GM19025 (cell line): ENCODE measurements around the gene RAD54L2.
A peak's percentile ranks its signal among the peaks of the same experiment; 100 is the strongest.
"Not testable (repeated sequence)": the region's sequence is repeated elsewhere in the genome, so short reads cannot be mapped to it uniquely, and the experiment has no call there.

Experiments used
- ATAC-seq: cut with Tn5 transposase; IDR thresholded peaks from one replicate; pipeline ENCODE4 v1.9.1; 2021; ENCODE audit warnings: mild to moderate bottlenecking, low read depth, moderate library complexity; ENCODE audit not compliant: unreplicated experiment

The RAD54L2 gene, protein sequence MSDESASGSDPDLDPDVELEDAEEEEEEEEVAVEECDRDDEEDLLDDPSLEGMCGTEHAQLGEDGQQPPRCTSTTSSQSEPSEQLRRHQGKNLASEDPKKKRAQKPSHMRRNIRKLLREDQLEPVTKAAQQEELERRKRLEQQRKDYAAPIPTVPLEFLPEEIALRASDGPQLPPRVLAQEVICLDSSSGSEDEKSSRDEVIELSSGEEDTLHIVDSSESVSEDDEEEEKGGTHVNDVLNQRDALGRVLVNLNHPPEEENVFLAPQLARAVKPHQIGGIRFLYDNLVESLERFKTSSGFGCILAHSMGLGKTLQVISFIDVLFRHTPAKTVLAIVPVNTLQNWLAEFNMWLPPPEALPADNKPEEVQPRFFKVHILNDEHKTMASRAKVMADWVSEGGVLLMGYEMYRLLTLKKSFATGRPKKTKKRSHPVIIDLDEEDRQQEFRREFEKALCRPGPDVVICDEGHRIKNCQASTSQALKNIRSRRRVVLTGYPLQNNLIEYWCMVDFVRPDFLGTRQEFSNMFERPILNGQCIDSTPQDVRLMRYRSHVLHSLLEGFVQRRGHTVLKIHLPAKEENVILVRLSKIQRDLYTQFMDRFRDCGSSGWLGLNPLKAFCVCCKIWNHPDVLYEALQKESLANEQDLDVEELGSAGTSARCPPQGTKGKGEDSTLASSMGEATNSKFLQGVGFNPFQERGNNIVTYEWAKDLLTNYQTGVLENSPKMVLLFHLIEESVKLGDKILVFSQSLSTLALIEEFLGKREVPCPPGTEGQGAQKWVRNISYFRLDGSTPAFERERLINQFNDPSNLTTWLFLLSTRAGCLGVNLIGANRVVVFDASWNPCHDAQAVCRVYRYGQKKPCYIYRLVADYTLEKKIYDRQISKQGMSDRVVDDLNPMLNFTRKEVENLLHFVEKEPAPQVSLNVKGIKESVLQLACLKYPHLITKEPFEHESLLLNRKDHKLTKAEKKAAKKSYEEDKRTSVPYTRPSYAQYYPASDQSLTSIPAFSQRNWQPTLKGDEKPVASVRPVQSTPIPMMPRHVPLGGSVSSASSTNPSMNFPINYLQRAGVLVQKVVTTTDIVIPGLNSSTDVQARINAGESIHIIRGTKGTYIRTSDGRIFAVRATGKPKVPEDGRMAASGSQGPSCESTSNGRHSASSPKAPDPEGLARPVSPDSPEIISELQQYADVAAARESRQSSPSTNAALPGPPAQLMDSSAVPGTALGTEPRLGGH (N-terminal part only)

DNA sequence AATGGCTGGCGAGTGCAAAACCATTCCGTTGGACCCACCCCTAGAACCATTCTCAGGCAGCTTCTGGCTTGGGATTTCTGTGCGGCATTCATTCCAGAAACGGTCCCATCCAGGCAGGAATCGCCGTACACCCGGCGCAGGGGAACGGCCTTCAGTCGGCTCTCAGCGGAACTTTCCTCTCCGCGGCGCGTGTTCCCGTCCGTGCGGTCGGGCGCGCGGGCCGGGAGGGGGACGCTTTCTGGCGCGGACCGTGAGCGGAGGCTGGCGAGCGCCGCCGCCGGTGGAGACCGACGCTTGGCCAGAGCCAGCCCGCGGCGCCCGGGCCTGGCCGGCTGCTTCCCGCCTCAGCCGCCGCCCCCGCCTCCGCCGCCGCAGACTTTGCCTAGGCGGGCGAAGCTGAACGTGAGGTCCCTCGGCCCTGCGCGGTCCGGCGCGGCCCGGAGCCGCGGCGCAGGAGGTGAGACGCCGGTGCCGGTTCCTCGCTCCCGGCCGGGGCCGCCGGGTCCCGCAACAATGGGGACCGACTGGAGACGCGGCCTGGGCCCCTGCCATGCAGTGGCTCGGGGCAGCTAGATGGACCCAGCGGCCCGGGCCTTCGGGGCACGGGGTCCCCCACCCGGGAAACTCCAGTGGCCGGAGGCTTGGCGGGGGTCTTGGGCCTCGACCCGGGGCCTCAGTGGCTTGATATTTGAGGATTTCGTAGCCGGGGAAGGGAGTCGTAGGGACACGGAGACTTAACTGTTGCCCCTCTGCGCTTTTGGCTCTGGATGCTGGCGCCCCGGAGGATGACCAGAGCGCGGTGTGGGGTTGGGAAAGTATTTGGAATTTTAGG lies at the start of gene RAD54L2:
TSS of gene RAD54L2 (plus strand) at position 261 of the 832 bp plus-strand sequence. CDS start 51,702 bp downstream, outside the sequence.
- ATAC-seq, result peak; percentile 90

DNA sequence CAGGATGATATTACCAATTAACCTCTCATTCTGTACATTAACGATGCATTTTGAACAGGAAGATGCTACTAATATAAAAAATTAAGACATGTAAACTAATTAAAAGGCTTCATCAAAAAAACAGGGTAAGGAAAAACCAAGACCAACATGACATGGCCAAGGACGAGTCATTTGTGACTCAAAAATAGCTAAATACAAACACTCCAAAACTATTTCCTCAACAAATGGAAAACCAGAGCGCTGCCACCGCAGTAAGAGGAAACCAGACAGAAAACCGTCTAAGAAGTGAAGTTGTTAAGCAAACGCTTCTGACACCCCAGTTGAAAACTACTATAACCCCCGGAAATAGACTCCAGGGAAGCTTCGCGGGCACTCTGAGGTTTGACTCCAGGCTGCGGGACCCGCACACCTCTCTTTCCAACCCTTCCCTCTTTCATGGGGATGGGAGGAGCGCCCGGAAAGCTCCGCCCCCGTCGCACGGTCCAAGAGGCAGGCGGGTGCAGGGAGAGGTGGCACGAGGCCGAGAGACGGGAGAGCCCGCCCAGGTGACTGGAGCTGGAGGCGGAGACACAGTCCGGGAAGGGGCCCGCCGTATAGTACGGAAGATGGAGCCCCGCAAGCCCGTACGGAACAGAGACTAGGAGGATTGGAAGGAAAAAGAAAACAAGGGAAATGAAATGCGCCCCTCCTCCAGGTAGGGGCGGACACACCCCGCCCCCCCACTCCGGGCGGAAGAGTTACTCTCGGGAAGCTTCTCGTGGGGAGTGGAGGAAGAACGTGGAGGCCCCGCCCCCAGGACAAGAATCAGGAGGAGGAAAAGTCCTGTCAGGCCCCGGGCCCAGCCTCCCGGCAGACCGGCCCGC lies 39.4 kb upstream of the RAD54L2 start:
- peak; percentile 54 for ATAC-seq

DNA sequence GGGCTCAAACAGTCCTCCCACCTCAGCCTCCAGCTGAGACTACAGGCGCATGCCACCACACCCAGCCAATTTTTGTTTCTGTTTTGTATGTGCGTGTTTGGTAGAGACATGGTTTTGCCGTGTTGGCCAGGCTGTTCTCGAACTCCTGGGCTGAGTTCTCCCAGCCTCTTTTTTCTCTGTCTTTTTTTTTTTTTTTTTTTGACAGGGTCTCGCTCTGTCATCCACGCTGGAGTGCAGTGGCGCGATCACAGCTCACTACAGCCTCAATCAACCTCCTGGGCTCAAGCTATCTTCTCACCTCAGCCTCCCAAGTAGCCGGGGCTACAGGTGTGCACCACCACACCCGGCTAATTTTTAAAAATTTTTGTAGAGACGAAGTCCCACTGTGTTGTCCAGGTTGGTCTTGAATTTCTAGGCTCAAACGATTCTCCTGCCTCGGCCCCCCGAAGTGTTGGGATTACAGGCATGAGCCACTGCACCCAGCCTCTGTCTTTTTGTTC lies 37.8 kb upstream of the RAD54L2 start:
- ATAC-seq, result no peak

DNA sequence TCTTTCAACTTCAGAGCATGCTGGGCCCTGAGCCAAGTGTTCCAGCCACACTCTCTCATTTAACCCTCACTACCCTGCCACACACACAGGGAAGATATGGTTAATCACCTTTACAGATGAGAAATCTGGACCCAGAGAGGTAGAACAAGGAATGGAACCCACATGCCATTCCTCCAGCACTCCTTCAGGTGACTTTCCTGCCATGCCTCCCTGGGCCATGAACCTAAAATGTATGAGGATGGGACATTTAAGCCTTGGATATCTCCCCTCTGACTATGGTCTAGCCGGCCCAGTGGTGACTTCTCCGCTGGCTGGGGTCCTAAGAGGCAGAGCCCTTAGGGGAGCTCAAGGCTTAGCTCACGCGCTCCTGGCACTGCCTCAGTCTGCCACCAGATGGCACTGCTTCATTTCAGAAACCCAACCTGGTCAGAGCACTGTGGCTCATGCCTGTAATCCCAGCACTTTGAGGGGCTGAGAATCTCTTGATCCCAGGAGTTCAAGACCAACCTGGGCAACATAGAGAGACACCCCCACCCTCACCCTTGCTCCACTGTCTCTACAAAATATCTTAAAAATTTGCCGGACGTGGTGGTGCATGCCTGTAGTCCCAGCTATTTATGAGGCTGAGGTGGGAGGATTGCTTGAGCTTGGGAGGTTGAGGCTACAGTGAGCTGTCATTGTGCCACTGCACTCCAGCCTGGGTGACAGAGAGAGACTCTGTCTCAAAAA lies 36.5 kb upstream of the RAD54L2 start:
- no peak for ATAC-seq

DNA sequence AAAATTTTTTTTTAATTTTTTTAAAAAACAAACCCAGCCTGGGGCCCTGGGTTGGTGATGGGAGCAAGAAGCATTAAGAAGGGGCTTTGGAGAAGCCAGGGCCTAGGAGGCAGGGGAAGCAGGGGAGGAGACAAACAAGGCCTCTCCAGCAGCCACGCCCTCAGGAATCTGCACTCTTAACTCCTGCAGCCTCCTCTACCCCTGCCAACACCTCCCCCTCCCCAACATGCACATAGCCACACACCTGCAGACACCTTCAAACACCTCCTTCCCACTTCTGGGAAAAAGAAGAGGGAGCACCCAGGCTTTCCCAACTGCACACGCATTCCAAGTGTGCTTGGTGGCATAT lies 36.0 kb upstream of the RAD54L2 start:
- no peak for ATAC-seq

DNA sequence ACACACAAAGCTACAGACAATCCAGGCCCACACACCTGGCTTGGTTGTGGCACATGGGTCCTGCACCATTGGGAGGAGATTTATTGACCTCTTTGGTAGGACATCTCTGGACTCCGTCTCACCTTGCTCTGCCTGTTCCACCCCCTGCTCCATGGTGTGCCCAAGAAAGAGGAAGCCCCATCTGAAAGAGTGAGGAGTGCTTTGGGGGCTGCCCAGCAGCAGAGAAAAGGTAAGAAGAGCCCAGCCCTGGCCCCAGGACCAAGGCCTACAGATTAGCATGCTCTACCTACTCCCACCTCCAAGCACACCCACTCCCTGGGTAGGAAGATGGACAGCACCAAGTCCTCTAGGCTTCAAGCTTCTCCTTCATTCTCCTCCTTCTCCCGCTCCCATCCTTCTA lies 35.5 kb upstream of the RAD54L2 start:
- no peak for ATAC-seq

DNA sequence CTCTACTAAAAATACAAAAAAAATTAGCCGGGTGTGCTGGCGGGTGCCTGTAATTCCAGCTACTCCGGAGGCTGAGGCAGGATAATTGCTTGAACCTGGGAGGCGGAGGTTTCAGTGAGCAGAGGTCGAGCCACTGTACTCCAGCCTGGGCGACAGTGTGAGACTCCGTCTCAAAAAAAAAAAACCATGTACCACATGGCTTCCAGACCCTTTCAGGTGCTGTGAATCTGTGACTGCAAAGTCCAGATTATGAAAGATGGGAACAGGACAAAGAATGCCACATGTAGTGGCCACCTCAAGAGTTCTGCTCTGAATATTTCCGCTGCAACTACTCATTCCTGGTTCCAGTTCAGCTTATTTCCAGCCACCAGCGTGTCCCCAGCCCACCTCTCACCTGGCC lies 30.3 kb upstream of the RAD54L2 start:
- no peak for ATAC-seq

DNA sequence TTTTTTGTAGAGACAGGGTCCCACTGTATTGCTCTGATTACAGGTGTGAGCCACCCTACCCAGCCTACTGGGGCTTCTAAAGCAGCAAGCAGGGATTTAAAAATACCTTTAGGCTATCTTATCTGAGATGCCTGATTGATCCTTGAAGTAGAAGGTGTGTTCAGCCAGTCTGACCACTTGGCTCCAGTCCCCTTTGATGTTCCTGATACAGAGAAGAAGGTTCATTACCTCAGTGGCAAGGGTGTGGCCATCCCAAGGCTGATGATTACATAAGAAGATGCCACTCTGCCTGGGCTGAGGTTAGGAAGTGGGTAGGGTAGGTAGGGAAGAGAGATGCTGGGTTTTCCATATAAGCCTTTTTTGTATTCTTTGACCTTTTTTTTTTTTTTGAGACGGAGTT lies 27.5 kb upstream of the RAD54L2 start:
- ATAC-seq, result no peak

DNA sequence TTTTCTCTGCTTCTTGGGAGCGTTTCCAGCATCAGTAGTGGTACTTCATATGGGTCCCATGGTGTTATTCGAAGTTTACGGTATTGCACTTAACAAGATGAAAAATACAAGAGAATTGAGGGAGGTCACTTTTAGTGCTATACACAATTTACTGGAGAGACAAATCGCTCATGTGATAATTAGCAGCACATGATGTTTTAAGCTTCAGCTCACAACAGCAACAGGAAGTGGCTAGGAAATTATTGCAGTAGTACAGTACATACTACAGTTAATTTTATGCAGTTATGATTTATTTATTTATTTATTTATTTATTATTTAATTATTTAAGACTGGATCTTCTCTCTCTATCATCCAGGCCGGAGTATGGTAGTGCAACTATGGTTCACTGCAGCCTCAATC lies 24.3 kb upstream of the RAD54L2 start:
- no peak for ATAC-seq

DNA sequence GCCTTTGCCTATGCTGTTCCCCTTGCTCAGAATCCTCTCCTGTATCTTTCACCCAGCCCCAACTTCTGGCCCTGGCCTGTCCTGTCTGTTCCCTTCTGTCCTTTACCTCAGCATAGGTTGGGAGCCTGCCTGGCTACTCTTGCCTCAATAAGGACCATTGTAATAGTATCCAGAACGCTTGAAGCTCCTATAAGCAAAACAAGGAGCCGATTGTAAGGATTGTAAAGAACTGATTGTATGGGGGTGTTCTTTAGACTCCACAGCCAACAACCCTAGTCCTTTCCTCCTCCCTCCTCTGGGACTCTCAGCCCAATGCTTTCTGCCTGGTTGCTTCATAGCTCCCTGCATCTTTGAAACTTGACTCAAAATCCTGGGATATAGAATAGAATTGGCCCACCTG lies 18.7 kb upstream of the RAD54L2 start:
- no peak for ATAC-seq

DNA sequence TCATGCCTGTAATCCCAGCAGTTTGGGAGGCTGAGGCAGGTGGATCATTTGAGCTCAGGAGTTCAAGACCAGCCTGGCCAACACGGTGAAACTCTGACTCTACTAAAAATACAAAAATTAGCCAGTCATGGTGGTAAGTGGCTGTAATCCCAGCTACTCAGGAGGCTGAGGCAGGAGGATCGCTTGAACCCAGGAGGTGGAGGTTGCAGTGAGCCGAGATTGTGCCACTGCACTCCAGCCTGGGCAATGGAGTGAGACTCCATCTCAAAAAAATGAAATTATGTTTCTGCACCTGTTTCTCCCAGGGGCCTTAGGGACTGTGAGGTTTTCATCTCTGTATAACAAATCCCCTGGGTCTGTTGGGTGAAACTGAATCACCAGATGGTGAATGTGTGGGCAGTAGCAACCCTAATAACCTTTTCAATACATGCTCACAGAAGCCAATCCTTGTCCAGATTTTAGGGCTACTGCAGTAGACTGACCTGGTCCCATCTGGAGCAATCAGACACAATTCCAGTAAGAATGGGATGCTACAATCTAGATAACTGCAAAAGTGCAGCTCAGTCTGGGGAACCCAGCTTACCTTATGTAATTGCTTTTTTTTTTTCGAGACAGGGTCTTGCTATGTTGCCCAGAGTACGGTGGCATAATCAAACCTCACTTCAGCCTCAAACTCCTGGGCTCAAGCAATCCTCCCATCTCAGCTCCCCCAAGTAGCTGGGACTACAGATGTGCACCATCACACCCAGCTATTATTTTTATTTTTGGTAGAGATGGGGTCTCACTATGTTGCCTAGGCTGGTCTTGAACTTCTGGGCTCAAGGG lies 17.4 kb upstream of the RAD54L2 start:
- ATAC-seq, result peak; percentile 89

DNA sequence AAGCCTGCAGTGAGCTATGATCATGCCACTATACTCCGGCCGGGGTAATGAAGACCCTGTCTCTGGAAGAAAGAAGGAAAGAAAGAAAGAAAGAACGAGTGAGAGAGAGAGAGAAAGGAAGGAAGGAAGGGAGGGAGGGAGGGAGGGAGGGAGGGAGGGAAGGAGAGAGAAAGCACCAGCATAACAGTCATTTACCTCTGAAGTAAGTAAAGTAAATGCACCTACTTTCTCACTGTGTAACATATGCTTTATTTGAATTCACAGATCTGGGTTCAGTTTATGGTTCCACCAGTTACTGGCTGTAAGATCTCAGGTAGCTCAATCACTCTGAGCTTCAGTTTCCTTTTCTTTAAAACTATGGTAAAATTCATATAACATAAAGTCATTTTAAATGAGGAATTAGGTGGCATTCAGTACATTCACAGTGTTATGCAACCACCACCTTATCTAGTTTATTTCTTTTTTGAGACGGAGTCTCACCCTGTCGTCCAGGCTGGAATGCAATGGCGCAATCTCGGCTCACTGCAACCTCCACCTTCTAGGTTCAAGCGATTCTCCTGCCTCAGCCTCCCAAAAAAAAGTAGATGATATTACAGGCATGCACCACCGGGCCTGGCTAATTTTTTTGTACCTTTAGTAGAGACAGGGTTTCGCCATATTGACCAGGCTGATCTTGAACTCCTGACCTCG lies 16.1 kb upstream of the RAD54L2 start:
- no peak for ATAC-seq

DNA sequence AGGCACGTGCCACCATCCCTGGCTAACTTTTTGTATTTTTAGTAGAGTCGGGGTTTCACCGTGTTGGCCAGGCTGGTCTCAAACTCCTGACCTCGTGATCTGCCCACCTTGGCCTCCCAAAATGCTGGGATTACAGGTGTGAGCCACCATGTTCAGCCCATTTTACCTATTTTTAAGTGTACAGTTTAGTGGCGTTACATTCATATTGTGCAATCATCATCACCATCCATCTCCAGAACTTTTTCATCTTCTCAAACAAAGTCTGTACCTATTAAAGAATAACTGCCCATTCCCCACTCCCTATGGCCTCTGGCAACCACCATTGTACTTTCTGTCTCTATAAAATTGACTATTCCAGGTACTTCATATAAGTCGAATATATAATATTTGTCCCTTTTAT lies 13.6 kb upstream of the RAD54L2 start:
- not testable (repeated sequence) for ATAC-seq

DNA sequence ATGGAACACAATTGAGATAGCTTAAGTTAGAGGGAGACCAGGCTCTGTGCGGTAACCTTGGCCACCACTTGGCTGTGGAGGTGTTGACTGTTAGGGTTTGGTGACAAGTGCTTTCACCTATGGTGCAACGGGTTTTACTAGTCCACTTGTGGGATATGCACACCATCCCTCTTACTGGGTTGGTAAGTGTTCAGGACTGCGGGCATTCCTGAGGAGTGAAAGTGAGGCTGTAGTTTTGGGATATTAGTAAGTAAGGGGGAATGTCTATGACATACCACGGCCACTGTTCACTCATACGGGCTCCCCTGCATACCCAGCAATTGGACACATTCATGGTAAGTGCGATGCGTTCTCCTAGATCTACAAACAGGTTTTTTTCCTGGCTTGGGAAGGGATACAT lies 8.0 kb upstream of the RAD54L2 start:
- ATAC-seq, result no peak

DNA sequence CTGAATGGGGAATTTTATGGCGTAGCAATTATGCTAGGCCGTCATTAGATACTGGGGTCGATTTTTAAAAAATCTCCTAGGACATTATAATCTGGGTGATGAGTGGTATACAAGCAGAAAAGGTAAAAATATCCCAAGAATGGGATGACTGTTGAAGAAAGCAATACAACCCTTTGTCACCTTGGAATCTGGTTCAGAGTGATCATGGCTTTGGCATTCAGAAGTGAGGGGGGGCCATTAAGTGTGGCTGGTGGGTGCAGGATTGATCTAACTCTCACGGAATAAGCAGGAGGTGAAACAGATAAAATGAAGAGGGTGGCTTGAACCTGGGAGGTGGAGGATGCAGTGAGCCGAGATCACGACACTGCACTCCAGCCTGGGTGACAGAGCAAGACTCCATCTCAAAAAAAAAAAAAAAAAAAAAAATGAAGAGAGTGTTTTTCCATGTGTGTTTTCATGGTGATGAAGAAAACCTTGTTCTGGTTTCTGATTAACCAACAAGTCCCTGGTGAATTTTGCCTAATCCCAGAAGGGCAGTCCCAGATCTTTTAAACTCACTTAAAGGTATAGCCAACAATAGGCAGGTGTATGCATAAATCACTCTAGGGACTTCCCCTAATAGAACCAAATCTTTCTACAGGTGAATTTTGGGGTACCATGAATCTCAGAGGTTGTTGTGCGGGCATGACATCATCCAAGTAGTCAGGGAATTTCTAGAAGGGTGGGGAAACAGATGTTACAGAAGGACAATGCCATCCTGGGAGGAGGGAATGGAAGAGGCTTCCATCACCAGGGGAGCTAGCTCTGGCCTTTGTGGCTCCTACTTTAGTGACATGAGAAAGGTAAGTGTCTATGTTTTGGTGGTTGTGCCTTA lies 3.1 kb upstream of the RAD54L2 start:
- no peak for ATAC-seq

DNA sequence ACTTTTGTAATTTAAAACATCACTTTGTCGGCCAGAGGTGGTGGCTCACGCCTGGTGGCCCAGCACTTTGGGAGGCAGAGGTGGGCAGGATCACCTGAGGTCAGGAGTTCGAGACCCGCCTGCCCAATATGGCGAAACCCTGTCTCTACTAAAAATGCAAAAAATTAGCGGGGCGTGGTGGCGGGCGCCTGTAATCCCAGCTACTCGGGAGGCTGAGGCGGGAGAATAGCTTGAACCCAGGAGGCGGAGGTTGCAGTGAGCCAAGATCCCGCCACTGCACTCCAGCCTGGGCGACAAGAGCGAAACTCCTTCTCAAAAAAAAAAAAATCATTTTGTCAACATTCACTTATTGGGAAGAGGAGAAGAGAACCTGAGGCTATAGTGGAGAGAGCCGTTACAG lies 888 bp upstream of the RAD54L2 start:
- not testable (repeated sequence) for ATAC-seq
